Breast epithelium (tissue), 3 donors: Measurements from ENCODE around the gene ATXN1L.
"Not testable (repeated sequence)": the region's sequence is repeated elsewhere in the genome, so short reads cannot be mapped to it uniquely, and the experiment has no call there.

ENCODE experiments used
- CTCF ChIP-seq, 3 donors: fragments of 450-650 bp; IDR thresholded peaks; one replicate each; pipeline ENCODE4 v1.5.1; 2016 to 2017; ENCODE audit warnings: antibody characterized with exemption in 3 of 3, mild to moderate bottlenecking in 3 of 3, moderate library complexity in 3 of 3
- POLR2AphosphoS5 ChIP-seq, 3 donors: sonication (generic); formaldehyde crosslinking; IDR thresholded peaks; one replicate each; pipeline ENCODE4 v1.6.1; 2017; ENCODE audit warnings: antibody characterized with exemption in 3 of 3

GRCh38 chr16:71832112-71832511 lies 13.7 kb upstream of the ATXN1L start:
- not testable (repeated sequence) for TF ChIP-seq CTCF, POLR2AphosphoS5 (IDR thresholded peaks at IDR 0.05)
